Right atrium auricular region (tissue), 2 donors: Measurements from ENCODE around the gene AFAP1L1. TPM values are rescaled to one million over a fixed set of nuclear protein-coding genes. Genes with fewer than 3 reads are reported as not detected.

Experiments
- DNase-seq: peaks from one replicate; pipeline ENCODE4 v3.0.0-alpha.2; 2019; ENCODE audit warnings: low spot score
- H3K27ac ChIP-seq, 2 donors: fragments of 200-600 bp; sonication (generic); 1 replicate in 1 of 2; 2 replicates in 1 of 2; pipeline ENCODE4 v1.5.1; 2016 to 2019
- H3K27me3 ChIP-seq, 2 donors: fragments of 200-600 bp; sonication (generic); one replicate each; pipeline versions ENCODE4 v1.5.1 to v1.6.0; 2017 to 2019
- H3K36me3 ChIP-seq: fragments of 200-600 bp; sonication (generic); one replicate; pipeline ENCODE4 v1.5.1; 2016
- H3K4me1 ChIP-seq, 2 donors: fragments of 200-600 bp; sonication (generic); one replicate each; pipeline versions ENCODE4 v1.5.1 to v1.6.0; 2017 to 2019
- H3K4me3 ChIP-seq, 2 donors: fragments of 200-600 bp; sonication (generic); 1 replicate in 1 of 2; 2 replicates in 1 of 2; pipeline ENCODE4 v1.5.1; 2017 to 2019; ENCODE audit warnings: mild to moderate bottlenecking in 1 of 2, moderate library complexity in 1 of 2
- H3K9me3 ChIP-seq, 2 donors: fragments of 200-600 bp; sonication (generic); one replicate each; pipeline ENCODE4 v1.5.1; 2019
- CTCF ChIP-seq, 2 donors: fragments of 200-600 bp; sonication (generic); IDR thresholded peaks; one replicate each; pipeline ENCODE4 v1.5.1; 2019; ENCODE audit warnings: antibody characterized with exemption in 2 of 2
- total RNA-seq, 2 donors: library from RNA; depleted of rRNA; stranded (reverse); fragments of >200 nt; gene quantifications; one replicate each; pipeline ENCODE4 v1.1.0, GENCODE V29; 2016

The AFAP1L1 gene
- total RNA-seq, 2 donors from 2014 or later: 45.6 to 48.9 TPM

GRCh38 chr5:149313151-149313841, 41.6 kb downstream of the AFAP1L1 start:
- H3K27ac ChIP-seq: no peak overlapping the region
- no peaks in the 10 kb centered on the region for H3K9me3 ChIP-seq
- peaks cover 58% of the 10 kb centered on the region for H3K36me3 ChIP-seq
- peaks cover 0 to 13% of the 10 kb centered on the region in 2 donors for H3K4me1 ChIP-seq
- no peak for DNase-seq
- no peak overlapping the region for H3K4me3 ChIP-seq
- TF ChIP-seq CTCF (IDR thresholded peaks at IDR 0.05): no peak
- no peaks in the 10 kb centered on the region for H3K27me3 ChIP-seq

- Histone ChIP-seq H3K4me1 (peaks cover 0 to 13% of the 10 kb centered on the region in 2 donors), H3K36me3 (peaks cover 55% of the 10 kb centered on the region), H3K4me3 (no peak overlapping the region), H3K9me3 (no peaks in the 10 kb centered on the region), H3K27me3 (no peaks in the 10 kb centered on the region), H3K27ac (peak overlapping the region in 1 of 2 donors; percentile 23)
- no peak for TF ChIP-seq CTCF (IDR thresholded peaks at IDR 0.05)
- no peak for DNase-seq
Observed at GRCh38 chr5:149314571-149315111, 43.0 kb downstream of the AFAP1L1 start.

GRCh38 chr5:149315753-149316152, 44.1 kb downstream of the AFAP1L1 start:
- no peak for TF ChIP-seq CTCF (IDR thresholded peaks at IDR 0.05)
- peaks cover 53% of the 10 kb centered on the region for H3K36me3 ChIP-seq
- no peaks in the 10 kb centered on the region for H3K9me3 ChIP-seq
- H3K4me1 ChIP-seq: peaks cover 0 to 16% of the 10 kb centered on the region in 2 donors
- no peak overlapping the region for H3K27ac ChIP-seq
- no peaks in the 10 kb centered on the region for H3K27me3 ChIP-seq
- DNase-seq: no peak
- H3K4me3 ChIP-seq: no peak overlapping the region

- H3K9me3 ChIP-seq: no peaks in the 10 kb centered on the region
- peak overlapping the region; percentile 49 to 66 for H3K27ac ChIP-seq
- peaks cover 0 to 26% of the 10 kb centered on the region in 2 donors for H3K4me1 ChIP-seq
- H3K4me3 ChIP-seq: no peak overlapping the region
- no peaks in the 10 kb centered on the region for H3K27me3 ChIP-seq
- peaks cover 42% of the 10 kb centered on the region for H3K36me3 ChIP-seq
- TF ChIP-seq CTCF (IDR thresholded peaks at IDR 0.05): peak; percentile 25 to 75
- DNase-seq: no peak
Observed at GRCh38 chr5:149317281-149318048, 45.8 kb downstream of the AFAP1L1 start.

GRCh38 chr5:149319174-149319573, 47.5 kb downstream of the AFAP1L1 start:
- TF ChIP-seq CTCF (IDR thresholded peaks at IDR 0.05): no peak
- Histone ChIP-seq H3K36me3 (peaks cover 51% of the 10 kb centered on the region), H3K4me1 (peaks cover 0 to 33% of the 10 kb centered on the region in 2 donors), H3K9me3 (no peaks in the 10 kb centered on the region), H3K27ac (peak overlapping the region in 1 of 2 donors; percentile 71), H3K27me3 (no peaks in the 10 kb centered on the region), H3K4me3 (no peak overlapping the region)
- DNase-seq: no peak
